NCI-H226 (cell line): Measurements from ENCODE around the gene CISH.

Source experiments
- DNase-seq: peaks from one replicate; pipeline ENCODE4 v3.0.0-alpha.2; 2015

The CISH gene

DNA sequence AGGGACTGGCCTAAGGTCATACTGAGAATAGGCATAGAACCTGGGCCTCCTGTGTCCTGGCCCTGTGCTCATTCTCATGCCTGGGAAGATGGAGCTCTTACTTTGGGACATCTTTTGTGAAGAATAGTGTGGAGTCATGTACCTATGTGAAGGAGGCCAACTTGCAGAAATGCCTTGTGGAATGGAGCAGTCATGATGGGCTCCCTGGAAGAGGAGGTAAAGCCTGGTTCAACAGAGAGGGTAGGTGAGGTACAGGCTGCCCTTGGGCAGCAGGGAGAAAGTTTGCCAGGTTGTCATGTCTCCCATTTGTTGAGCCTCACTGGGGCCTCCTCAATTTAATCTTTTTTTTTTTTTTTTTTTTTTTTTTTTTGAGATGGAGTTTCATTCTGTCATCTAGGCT is 23.5 kb upstream of the CISH start:
- no peak for DNase-seq

GRCh38 chr3:50633230-50633790 is 21.7 kb upstream of the CISH start:
- DNase-seq, result no peak

DNA sequence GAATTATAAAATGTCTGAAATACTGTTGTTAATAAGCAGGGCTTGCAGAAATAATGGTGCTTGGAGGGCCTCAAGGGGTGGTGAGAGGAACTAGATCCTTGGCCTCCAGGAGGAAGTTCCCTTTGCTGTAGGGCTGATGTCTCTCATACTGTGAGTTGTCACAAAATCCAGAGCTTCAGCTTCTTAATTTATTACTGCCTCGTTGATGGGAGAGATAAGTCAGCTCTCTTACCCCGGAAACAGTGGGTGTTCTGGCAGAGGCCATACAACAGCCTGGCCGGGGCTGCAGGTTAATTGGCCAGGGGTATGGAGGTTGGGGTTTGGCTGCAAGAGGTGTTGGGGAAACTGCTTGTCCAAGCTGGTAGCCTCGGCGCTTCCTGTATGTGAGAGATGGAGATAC is 20.9 kb upstream of the CISH start:
- DNase-seq, result no peak

DNA sequence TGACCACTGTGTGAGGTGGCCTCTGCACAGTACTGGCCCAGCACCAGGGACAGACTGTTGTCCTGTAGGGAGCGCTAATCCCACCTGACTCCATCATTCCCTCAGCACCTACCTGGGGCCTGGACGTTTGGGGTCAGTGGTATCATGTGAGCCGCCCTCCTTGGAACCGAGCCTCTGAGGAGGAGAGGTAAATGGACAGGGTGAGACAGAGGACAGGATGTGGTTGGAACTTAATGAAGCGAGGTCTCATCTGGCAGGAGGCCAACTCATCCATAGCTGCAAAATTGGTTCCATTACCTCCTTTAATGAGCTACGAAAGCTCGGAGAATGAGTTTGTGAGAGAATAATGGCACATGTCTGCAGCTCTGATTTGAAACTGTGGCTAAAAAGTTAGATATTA is 19.3 kb upstream of the CISH start:
- DNase-seq, result no peak

- no peak for DNase-seq
Measured at GRCh38 chr3:50630394-50630793, 18.8 kb upstream of the CISH start.

DNA sequence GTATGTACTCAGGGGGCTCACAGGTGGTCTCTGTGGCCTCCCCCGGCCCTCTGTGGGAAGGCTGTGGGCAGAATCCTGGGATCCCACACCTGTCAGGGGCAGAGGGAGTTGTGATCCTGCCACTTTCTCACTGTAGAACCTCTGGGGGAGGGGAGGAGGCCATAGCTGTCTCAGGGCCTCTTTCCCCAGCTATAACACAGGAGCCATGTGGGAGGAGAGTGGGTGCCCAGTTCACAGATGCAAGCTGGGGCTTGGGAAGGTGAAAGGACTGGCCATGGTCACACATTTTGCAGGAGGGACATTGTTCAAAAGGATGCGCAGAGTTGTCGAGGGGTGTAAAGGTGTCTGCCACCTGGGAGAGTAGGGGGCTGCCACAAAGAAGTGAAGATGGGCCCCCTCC is 17.0 kb upstream of the CISH start:
- no peak for DNase-seq

GRCh38 chr3:50627407-50628051 is 16.0 kb upstream of the CISH start:
- DNase-seq, result peak; percentile 6

DNA sequence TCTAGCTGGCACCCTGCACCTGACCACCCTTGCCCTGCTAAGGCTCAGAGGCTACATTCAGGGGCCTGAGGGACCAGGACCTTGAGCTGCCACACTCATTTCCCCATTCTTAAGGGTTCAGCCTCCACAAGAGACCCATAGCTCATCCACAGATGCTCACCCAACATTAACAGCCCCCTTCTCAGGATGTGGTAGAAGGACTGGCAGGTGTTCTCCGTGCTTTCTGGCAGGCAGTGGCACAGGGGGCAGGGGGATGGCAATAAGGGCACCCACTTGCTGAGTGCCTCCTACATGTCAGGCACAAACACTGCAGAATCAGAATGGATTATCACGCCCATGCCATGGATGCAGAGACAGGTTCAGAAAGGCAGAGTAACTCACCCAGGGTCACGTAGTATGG is 14.8 kb upstream of the CISH start:
- DNase-seq, result no peak

DNA sequence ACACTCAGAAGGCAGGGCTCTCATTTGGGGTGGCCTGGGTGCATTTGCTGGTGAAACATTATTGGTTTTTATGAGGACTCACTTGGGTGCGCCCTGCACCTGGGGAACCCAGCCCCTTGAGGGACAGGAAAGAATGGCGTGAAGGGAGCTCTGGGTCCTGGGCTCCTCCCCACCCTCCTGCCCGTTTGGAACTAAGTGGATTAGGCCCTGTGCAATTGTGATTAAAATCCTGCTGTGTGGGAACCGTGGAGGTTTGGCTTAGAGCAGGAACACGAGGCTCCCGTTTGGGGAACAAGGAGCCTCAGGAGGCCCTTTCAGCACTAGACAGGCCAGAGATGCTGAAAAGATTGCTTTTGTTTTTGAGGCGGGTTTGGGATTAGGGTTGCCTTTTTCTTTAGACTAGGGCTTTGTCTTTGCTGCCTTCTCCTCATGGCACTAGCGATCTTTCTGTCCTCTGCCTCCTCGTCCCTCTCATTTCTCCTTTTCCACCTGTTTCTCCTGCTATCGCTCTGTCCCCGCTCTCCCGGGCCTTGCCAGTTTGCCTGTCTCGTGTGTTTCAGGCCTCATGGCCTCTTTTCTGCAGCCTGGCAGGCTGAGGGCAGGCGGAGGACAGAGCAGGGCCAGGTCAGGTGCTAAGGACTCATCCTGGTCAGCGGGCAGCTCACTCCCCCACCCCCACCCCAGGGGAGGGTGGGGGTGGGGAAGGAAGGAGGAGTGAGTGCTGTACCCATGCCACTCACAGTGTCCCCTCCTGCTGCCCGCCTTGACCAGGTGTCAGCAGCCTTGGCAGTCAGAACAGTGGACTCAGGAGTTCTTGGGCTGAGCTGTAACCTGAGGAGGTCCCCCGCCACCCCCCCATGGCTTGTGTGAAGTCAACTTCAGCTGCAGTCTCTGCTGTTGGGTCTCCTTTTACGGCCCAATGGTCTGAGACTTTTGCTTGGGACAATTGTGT is 13.9 kb upstream of the CISH start:
- DNase-seq, result no peak

GRCh38 chr3:50624634-50625033 is 13.1 kb upstream of the CISH start:
- peak; percentile 19 for DNase-seq

GRCh38 chr3:50623840-50624474 is 12.4 kb upstream of the CISH start:
- no peak for DNase-seq

DNA sequence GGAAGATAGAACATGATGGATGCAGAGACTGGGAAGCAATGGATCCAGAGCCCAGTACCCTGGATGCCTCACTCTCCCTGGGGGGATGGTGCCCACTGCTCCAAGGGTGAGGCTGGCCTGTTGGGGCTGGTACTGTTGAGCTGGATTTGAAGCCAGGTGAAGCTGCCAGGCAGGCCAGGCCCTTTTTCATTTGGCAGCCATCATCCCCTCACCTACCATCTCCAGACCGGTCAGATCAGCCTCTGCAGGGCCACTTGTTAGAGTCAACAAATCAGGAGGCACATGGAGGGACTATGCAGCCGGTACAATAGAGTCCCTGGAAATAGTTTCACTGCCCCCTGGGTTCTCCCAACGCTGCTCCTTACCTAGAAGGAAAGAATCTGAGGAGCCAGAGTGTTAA is 11.3 kb upstream of the CISH start:
- no peak for DNase-seq

DNA sequence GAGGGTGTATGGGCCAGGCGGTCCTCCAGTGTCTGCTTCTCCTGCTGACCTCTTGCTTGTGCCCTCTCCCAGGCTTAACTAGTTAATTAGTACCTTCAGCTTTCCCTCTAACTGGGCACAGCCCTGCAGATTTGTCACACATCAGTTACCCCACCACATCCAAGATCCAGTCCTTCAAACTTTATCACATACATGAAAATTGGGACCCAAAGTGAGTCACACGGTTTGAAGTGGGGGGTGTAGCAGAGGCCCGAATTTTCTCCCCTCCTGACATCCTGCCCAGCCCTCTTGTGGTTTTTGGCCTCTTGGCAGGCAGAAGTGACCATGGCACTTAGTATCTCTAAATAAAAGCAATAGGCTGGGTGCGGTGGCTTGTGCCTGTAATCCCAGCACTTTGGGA is 9.2 kb upstream of the CISH start:
- DNase-seq, result no peak

- DNase-seq, result no peak
Measured at GRCh38 chr3:50620420-50620819, 8.8 kb upstream of the CISH start.

DNA sequence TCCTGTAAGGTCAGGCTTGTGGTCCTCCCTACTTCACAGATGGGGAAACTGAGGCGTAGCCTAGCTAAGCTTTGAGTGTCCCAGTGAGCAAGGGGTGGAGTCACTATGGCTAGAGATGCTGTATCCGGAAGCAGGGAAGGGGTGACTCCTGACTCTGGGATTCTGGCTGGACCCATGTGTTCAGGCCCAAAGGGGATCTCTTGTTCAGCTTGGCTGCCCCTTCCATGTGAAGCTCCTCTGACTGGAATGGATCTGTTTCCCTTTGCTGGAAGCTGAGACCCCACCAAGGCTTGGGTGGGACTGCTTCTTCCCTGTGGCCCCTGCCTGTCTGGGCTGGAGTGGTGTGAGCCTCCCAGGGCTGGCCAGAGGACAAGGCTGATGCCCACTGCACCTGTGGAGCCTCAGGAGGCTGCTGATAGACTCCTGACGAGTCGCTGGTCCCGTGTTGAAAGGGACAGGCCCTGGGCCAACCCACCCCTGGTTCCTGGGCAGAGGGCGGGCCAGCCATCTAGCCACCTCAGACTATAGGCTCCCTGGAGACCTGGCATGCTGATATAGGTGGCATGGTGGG is 6.4 kb upstream of the CISH start:
- DNase-seq, result no peak

- no peak for DNase-seq
Measured at GRCh38 chr3:50617096-50617791, 5.7 kb upstream of the CISH start, which contains the start of gene MAPKAPK3. Gene MAPKAPK3 (plus strand): TSS chr3:50617151. CDS start chr3:50617566, 415 bp downstream.

GRCh38 chr3:50616770-50617095 is 5.2 kb upstream of the CISH start:
- DNase-seq, result peak; percentile 50

- peak; percentile 56 for DNase-seq
Measured at GRCh38 chr3:50616003-50616769, 4.6 kb upstream of the CISH start.

- DNase-seq, result no peak
Measured at GRCh38 chr3:50615190-50615589, 3.6 kb upstream of the CISH start.

- no peak for DNase-seq
Measured at GRCh38 chr3:50612970-50613846, 1.6 kb upstream of the CISH start.
